HG03060 (cell line): ENCODE results near the gene KCP.

ENCODE experiments used
- ATAC-seq: cut with Tn5 transposase; IDR thresholded peaks from one replicate; pipeline ENCODE4 v1.9.1; 2021; ENCODE audit warnings: low read depth, moderate number of reproducible peaks; ENCODE audit not compliant: unreplicated experiment

The KCP gene

DNA sequence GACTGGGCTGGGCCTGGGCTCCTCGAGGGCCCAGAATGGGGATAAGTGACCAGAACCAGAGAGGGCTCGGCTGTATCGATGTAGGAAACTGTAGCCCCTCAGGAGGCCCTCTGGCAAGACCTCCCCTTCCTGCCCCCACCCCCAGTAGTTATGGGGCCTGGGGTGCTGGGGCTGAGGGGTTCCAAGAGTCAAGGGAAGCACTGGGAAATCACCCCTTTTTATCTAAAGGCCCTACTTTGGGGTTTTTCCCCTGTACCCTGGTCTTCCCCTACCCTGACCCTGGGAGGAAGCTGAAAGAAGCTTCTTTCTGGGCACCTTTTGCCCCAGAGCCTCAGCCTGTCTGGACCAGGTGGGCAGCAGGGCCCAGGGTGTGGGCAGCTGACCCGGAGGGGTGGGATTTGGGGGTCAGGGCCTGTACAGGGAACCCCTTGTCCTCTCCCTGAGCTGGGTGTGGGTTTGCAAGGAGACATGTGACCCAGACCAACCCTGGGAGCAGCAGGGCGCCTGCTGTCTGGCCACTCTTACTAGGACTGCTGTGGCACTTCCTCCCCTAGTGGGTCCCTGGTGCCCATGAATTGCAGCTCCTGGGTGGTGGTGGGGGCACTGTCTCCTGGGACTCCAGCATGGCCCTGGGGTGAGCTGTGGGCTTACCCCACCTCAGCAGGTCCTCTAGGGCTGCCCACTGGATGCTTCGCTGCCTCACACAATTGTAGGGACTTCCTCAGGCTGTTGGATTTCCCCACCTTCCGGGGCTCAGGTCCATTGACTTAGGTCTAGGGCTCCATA lies 28.8 kb upstream of the KCP start:
- peak; percentile 18 for ATAC-seq

DNA sequence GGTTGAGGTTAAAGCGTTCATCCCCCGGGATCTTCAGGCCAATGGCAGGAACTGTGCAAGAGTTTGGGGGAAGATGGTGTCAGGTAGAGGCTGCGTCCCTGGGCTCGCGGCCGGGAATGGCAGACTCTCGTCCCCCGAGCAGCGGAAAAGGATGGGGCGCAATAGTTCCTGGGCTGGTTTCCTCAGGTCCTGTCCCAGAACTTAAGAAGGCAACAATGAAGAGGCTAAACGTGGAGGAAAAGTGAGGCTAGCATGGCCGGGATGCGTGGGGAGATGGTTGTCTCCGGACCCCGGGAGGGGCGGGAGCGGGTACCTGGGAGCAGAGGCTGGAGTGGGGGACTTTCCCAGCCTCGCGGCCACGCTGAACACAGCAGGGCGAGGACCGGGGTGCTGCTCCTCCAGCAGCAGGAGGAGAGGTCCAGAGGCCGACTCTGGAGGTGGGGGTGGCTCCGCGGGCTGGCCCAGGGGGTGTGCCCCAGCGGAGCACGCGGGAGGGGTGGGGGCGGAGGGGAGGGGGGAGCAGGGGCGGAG lies 28.1 kb upstream of the KCP start:
- no peak for ATAC-seq

DNA sequence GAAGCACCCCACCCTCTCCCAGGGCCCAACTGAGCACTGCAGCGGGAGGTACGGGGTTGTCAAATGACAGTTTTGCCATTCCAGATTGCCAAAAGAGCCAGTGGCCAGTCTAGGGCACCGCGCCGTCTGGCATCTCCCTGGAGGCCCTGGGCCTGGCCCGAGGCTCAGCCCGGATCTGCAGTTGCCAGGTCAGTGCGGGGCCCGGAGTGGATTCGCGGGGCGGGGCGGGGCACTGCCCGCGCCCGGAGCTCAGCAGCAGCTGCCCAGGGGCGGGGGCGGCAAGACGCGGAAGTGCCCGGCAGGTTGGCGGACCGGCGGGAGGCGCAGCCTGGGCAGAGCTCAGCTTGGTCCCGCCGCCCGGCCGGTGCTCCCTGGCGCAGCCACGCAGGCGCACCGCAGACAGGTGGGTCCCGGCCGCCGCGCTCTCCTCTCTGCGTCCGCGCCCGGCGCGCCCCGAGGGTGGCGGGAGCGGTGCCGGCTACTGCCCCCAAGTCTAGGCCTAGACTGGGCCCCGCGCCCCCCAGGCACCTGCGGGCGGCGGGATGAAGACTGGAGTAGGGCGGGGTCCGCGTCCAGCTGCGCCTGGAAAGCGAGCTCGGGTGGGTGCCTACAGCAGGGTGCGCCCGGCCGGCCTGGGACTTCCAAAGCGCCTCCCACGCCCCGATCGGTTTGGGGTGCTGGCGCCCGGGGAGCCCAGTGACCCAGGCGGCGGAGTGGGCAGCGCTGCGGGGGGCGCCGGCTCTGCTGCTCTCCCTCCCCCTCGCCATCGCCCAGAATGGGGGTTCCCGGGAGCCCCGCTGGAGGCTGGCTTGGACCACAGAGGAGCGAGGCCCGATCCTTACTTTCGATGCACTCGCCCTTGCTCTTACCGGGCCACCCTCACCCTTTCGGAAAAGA lies 27.4 kb upstream of the KCP start, which contains the start of gene IRF5:
Gene IRF5, plus strand, starts transcription at position 281 of the 897 bp plus-strand sequence. CDS start 4,155 bp downstream, outside the sequence.
- ATAC-seq, result no peak

DNA sequence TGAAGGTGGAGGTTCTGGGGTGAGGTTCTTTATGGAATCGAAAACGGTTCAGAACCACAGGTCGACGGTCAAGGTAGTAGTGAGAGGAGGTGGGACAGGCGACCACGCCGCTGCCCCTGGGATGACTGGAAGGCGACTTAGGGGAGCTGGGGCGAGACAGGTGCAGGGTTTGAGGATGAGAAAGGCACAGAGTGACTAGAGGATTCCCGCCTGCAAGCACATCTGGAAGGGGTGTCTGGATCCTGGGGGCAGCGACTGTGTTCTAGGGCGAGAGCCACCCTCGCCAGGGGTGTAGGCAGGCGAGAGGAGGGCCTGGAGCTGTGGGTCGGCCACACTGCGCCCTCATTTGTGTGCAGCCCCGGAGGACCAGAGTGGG lies 26.8 kb upstream of the KCP start:
- no peak for ATAC-seq

DNA sequence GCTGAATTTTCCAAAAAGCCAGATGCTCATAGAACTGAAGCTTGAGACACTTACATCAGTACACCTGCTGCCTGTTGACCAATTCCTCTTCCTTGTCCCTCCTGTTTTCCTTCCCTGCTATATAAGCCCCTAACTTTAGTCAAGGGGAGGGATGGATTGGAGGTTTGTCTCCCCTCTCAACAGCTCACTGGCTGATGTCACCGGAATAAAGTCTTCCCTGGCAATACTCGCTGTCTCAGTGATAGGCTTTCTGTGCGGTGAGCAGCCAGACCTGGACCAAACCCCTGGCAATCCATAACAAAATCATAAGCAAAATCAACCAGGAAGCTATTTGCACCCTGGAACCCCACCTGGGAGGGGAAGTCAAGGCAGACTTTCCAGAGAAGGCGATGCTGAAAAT lies 26.3 kb upstream of the KCP start:
- no peak for ATAC-seq

DNA sequence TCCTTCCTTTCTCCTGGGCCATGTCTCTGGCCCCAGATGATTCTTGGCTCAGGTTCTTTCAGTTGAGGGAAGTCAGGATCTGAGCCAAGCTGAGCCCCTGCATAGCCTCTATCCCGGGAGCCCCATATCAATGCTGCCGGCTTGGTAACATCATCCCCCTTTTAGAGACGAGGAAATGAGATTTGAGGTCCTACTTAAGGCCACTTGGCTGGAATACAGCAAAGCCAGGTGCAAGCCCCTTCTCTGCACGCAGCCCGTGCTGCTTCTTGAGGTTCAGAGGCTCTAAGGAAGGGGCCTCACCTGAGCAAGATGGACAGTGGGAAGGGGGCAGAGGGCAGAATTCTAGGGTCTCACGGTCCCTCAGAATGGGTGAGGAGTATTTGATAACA lies 24.8 kb upstream of the KCP start:
- no peak for ATAC-seq

DNA sequence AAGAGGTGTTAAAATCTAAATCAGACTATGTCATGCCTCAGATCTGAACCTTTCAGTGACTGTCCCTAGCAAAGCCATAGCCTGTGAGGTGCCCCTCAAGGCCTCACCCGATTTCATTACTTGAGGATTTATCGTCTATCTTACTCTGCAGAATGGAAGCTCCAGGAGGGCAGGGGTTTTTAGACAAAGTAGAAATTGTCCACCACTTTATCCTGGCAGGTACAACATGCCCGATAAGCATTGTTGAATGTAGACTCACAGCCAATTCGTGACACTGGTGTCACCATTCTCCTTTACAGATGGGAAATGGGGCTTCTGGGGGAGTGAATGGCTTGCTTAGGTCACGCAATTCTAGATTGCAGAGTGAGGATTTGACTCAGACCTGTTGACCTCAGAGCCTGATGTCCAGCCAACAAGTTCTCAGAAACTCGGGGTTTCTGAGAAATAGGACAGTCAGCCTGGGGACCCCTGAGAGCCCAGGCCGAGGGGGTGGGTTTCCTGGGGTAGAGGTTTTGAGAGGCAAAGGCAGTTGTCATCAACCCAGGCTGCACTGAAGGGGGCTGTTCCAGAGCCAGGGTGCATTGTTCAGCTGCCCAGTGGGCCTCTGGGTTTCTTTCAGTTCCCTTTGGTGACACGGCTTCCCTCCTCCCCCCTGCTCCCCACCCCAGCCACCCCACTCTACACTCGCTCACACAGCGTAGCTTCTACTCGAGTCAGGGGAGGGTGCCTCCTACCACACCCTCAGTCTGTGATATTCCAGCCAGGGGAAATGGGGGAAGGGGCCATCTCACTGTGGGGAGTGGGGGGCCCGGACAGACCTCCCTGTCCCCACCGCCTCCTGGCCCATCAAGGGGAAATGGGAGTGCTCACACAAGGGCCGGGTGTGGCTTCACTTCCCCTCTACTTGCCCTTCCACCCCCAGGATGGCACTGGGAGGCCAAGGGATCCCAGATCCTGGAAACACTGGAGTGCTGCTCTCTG lies 24.1 kb upstream of the KCP start:
- no peak for ATAC-seq

DNA sequence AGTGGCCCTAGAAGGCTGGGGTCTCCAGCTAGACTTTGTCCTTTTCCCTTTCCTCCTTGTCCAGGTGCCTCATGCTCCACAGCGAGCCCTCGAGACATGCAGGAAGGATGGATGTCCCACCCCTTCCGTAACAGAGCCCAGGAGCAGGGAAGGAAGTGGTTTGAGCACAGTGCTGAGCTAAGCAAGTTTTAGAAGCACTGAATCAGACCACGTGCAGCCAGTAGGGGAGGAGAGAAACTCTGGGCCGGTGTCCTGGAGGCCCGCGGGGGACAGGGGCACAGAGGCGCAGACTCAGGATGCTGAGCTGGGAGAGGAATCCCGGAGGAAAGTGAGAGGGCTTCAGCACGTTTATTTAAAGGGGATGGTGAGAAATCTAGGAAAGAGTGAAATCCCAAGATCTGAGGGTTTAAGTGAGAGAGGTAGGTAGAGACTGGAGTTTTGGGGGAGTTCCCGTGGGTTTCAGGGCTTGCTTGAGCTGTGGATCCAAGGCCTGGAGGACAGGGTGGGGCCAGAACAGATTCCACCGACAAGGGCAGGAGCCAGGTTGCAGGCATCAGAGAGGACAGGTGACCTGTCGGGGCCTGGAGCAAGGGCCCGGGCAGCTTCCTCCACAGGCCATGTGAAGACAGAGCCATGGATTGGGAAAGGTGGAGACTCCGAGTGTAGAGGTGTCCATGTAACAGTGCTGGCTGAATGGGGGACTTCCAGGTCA lies 22.8 kb upstream of the KCP start:
- ATAC-seq, result no peak

DNA sequence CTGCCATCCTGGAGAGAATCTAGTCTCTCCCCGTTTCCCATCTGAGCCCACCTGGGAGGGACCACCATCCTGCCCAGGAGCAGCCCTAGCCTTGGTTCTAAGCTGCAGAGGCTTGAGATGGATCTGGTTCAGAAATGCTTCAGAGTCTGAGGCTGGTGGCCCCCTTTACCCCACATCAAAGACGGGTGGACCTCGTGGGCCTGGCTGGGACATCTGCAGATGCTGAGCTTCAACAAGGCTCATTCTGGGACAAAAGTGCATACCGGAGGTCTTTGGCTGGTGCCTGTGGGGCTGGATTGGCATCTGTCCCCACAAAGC lies 22.3 kb upstream of the KCP start:
- no peak for ATAC-seq

DNA sequence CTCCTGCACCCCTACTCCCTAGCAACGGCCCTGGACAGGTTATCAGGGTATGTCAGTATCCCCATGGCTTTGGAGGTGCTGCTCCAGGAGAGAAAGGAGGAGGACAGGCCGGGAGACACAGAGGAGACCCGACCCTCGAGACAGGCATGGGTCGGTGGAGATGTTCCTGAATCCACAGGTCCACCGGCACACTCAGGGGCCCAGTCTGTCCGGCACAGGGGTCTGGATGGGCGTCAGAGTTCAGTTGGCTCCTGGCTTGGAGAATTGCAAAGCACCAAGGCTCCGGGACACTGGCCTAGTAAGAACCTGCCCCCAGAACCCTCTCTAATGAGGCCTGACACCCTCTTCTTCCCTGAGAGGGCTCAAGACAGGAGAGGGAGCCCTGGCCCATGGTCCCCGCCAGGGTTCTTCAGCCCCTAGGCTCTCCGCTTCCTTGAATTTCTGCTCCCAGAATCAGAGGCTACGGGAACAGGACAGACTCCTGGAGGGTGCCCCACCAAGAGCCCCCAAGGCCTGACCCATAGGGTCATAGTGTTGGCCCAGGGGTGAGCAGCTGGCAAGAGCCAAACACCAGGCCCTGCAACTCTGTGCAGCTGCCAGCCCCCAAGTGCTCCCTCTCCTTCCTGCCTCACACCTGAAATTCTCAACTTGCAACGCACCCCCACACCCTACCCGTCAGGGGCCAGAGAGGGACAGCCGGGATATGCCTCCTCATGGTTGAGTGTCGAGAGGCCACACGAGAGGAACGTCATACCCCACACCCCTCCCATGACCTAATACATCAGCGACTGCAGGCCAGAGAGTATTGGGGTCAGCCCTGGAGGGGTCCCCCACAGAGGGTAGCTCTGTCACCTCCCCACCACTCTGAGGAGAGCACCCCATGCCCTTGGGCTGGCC lies 21.7 kb upstream of the KCP start:
- no peak for ATAC-seq

DNA sequence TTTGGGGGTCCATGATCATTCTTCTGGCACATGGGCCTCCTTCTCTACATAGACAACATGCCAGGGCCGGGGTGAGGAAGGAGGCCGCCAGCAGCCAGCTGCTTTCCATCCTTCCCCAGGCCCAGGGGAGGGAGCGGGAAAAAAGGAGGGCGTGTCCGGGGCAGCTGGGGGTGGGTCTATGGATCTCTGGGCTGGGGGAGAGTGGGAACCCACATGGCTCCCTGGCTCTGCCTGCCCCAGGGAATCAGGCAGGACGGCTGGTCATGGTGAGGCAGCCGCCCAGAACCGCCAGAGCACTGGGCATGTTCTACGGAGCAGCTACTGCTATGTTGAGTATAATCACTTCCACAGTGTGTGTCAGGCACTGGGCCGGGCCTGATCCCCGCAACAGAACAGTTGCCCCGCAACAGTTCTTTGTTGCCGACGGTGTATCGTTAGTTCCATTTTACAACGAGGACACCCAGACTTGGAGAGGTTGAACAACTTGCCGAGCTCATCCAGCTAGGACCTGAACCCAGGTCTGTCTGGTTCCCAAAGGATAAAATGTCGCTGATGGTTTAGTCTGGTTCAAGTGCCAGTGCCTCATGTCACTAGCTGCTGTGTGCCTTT lies 20.8 kb upstream of the KCP start:
- ATAC-seq, result no peak

DNA sequence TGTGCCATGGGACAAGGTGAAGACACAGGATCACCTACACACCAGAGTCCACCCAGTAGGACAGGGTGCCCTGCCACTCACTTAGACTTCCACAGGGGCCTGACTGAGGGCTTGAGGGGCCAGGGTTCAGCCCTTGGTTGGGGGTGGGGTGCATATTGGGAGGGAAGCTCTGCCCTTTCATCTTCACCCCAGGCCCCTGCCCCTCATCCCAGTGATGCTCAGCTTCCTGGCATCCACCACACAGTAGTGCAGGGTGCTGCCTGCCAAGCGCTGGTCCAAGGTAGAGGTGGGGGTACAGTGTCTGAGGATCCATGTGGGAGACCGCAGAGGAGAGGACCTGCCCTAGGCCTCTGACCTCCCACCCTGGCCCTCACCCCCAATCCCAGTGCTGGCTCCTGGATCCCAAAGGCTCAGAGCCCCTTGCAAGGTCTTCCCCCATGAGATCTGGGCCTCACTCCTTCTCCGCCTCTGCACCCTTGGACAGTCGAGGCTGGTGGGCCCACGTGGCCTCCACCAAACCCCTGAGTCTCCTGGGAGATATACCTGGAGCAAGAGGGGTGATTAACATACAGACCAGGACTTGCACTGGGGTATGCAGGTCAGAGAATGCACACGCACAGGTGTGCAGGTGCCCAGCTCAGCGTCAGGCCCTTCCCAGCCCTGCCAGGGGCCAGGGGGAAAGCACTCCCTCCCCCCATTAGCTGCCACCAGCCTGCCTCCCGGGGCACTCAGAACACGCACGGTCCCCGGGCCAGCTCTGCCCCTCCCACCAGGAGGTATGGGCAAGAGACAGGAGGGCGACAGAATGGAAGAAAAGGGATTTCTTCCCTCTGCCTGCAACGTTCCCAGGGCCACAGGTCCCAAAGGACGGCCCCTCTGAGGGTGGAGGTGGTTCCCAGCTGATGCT lies 18.6 kb upstream of the KCP start:
- ATAC-seq, result no peak

DNA sequence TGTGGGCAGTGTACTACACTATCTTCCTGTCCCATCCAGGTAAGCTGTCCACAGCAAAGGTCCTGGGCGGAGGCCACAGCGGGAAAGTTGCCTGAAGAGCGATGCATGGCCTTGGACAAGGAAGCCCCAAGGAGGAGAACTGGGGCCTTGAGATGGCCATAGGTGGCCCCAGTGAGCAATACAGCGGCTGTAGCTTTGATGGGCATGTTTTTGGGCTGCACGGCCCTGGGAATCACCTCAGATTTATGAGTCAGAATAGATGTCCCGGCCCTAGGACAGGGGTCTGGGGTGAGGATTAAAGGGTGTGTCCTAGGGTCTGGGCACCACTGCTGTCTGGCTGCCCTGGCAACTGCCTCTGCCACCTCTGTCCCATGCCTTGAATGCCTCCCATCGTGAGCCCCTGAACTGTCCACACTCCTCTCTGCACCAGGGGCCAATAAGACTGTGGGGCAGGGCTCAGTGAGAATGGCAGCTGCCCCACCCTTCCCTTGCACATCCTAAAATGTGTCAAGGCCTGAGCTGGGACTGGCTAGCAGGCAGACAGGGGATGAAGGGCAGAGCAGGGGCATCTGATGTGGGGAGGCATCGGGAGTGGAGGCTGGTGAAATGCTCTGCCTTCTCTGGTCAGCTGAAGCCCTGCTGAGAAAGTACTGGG lies 17.8 kb upstream of the KCP start:
- no peak for ATAC-seq

DNA sequence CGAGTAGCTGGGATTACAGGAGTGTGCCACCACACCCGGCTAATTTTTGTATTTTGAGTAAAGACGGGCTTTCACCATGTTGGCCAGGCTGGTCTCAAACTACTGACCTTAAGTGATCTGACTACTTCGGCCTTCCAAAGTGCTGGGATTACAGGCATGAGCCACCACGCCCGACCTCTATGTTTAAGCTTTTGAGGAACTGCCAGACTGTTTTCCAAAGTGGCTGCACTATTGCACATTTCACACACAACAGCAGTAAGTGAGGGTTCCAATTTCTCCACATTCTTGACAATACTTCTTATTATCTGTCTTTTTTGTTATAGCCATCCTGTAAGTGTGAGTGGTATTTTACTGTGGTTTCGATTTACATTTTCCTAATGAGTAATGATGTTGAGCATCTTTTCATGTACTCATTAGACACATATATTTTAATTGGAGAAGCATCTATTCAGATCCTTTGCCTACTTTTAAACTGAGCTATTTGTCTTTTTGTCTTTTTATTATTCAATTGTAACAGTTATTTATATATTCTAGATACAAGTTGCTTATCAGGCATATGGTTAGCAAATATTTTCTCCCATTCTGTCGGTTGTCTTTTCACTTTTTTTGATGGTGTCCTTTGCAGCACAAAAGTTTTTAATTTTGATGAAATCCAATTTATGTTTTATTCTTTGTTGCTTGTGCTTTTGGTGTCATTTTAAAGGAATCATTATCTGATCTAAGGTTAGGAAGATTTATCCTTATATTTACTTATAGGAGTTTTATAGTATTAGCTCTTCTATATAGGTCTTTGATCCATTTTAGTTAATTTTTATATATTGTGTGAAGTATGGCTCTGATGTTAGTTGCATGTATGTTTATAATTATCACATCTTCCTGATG lies 14.4 kb upstream of the KCP start:
- no peak for ATAC-seq

DNA sequence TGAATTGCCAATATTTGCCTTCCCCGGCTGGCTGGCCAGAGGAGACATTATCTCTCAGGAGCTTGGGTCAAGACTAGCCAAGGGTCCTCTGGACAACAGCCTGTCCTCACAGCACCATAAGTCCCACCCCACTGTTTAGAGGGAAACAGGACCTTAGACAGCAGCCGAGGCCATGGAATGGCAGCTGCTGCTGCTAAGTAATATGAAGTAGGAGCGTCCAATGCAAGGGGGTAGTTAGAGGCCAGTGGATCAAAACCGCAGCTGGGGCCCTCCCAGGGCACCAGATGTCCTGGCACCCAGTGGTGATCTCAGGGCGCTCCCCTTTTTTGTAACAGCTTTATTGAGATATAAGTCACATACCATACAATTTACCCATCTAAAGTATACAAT lies 12.9 kb upstream of the KCP start:
- ATAC-seq, result no peak
